HepG2 (cell line): ENCODE data around the gene TTC24. TPM values are rescaled to one million over a fixed set of nuclear protein-coding genes. Genes with fewer than 3 reads are reported as not detected.
A peak's percentile ranks its signal among the peaks of the same experiment; 100 is the strongest.

Experiments
- HNF1A ChIP-seq, 2 experiments: sonication (generic) in 1 of 2; formaldehyde crosslinking in 1 of 2; IDR thresholded peaks; 2 replicates each; pipeline versions ENCODE4 v1.4.0 to v1.6.1; 2016 to 2020; ENCODE audit warnings: borderline replicate concordance in 1 of 2, low read depth in 1 of 2, mild to moderate bottlenecking in 1 of 2, missing genetic modification reagents in 1 of 2
- LRRFIP1 ChIP-seq: sonication (generic); formaldehyde crosslinking; conservative IDR thresholded peaks from 2 replicates; pipeline ENCODE4 v1.4.0; 2020; ENCODE audit warnings: missing genetic modification reagents
- RBM39 ChIP-seq: fragments of 200-400 bp; formaldehyde crosslinking; IDR thresholded peaks from one replicate; pipeline ENCODE4 v1.6.1; 2018; ENCODE audit warnings: antibody characterized with exemption, mild to moderate bottlenecking, low read depth, low read length; ENCODE audit not compliant: poor library complexity, severe bottlenecking
- RFX5 ChIP-seq: IDR thresholded peaks from 2 replicates; pipeline ENCODE4 v1.6.1; 2011; ENCODE audit warnings: low read depth, low read length, improper control_type of control experiment
- XBP1 ChIP-seq: sonication (generic); formaldehyde crosslinking; IDR thresholded peaks from 2 replicates; pipeline ENCODE4 v1.5.0; 2020; ENCODE audit warnings: missing genetic modification reagents
- ZBTB46 ChIP-seq: sonication (generic); formaldehyde crosslinking; IDR thresholded peaks from 2 replicates; pipeline ENCODE4 v1.4.0; 2020; ENCODE audit warnings: mild to moderate bottlenecking, missing genetic modification reagents, borderline replicate concordance
- ZNF773 ChIP-seq: sonication (generic); formaldehyde crosslinking; IDR thresholded peaks from 2 replicates; pipeline ENCODE4 v1.4.0; 2020; ENCODE audit warnings: missing genetic modification reagents, borderline replicate concordance
- ZNF777 ChIP-seq: sonication (generic); formaldehyde crosslinking; IDR thresholded peaks from 2 replicates; pipeline ENCODE4 v1.4.0; 2020; ENCODE audit warnings: missing genetic modification reagents
- polyA plus RNA-seq, 8 experiments: library from polyadenylated mRNA; depleted of rRNA in 3 of 8; stranded (reverse) in 7 of 8; unstranded in 1 of 8; fragments of >200 nt; fragmentation: Illumina TruSeq in 4 of 8; extraction: Trizol in 4 of 8; gene quantifications; 2 replicates each; pipeline versions ENCODE4 v1.2.1 to v1.2.3, GENCODE V29; 2011 to 2016; ENCODE audit warnings: low read depth in 4 of 8, missing spikeins in 1 of 8, mixed read lengths in 1 of 8; ENCODE audit not compliant: insufficient read depth in 1 of 8
- total RNA-seq, 5 experiments: library from RNA; depleted of rRNA; stranded (reverse); fragments of >200 nt; fragmentation: Illumina TruSeq; extraction: Trizol; gene quantifications; 2 replicates each; pipeline ENCODE4 v1.2.3, GENCODE V29; 2016; ENCODE audit warnings: low read depth in 1 of 5
- TF ChIP-seq, protein P1 (sequence below): sonication (generic); formaldehyde crosslinking; conservative IDR thresholded peaks from 2 replicates; pipeline ENCODE4 v1.4.0; 2020; ENCODE audit warnings: mild to moderate bottlenecking, missing genetic modification reagents, moderate library complexity
- TF ChIP-seq, protein P2 (sequence below): sonication (generic); formaldehyde crosslinking; IDR thresholded peaks from 2 replicates; pipeline ENCODE4 v1.8.1; 2022; ENCODE audit warnings: low read depth, mild to moderate bottlenecking, missing genetic modification reagents

TTC24 gene
- total and polyA plus RNA-seq, 2 of the 13 experiments (the other 11 are each of a cell fraction or from before 2014, with no cell fraction given), result 0.13 to 0.18 TPM

DNA sequence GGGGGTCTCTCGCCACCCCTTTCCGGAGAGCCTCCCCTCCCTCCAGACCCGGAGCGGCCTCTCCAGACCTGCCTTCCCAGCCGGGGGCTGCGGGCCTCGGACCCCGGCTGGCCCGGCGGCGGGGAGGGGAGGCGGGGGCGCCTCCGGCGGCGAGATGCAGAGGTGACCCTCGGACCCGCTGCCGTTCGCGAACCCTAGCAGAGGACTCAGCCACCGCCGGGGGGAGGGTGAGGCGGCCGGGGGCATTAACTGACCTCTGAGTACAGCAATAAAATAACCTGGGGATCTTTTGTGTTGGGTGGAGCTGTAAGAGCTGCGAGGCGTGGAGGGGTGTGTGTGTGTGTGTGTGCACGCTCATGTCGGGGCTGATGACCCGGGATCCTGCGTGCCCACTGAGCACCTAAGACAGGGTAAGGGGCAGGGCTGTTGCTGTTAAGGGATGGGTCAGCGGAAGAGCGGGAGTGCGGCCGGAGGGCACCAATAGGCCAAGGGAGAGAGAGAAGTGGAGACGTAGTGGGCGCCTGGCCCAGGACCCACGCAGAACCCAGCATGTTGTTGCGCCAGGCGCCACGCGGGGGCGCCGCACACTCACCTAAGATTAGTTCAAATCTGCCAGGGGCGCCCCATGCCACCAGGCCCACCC lies 46.0 kb downstream of the TTC24 start (continued):
- TF ChIP-seq HNF1A (IDR thresholded peaks at IDR 0.05; ENCODE audit: low read depth), result no peak
- TF ChIP-seq HNF1A (CRISPR knock-in tag; IDR thresholded peaks at IDR 0.05; ENCODE audit: borderline replicate concordance), result no peak
- TF ChIP-seq, protein P1, sequence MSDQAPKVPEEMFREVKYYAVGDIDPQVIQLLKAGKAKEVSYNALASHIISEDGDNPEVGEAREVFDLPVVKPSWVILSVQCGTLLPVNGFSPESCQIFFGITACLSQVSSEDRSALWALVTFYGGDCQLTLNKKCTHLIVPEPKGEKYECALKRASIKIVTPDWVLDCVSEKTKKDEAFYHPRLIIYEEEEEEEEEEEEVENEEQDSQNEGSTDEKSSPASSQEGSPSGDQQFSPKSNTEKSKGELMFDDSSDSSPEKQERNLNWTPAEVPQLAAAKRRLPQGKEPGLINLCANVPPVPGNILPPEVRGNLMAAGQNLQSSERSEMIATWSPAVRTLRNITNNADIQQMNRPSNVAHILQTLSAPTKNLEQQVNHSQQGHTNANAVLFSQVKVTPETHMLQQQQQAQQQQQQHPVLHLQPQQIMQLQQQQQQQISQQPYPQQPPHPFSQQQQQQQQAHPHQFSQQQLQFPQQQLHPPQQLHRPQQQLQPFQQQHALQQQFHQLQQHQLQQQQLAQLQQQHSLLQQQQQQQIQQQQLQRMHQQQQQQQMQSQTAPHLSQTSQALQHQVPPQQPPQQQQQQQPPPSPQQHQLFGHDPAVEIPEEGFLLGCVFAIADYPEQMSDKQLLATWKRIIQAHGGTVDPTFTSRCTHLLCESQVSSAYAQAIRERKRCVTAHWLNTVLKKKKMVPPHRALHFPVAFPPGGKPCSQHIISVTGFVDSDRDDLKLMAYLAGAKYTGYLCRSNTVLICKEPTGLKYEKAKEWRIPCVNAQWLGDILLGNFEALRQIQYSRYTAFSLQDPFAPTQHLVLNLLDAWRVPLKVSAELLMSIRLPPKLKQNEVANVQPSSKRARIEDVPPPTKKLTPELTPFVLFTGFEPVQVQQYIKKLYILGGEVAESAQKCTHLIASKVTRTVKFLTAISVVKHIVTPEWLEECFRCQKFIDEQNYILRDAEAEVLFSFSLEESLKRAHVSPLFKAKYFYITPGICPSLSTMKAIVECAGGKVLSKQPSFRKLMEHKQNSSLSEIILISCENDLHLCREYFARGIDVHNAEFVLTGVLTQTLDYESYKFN (CRISPR knock-in tag), result no peak; the same call in 1 of the 2 replicates
- TF ChIP-seq RBM39, result peak; percentile 19
- no peak for TF ChIP-seq ZNF773 (CRISPR knock-in tag)
- no peak for TF ChIP-seq RFX5
- TF ChIP-seq XBP1 (CRISPR knock-in tag), result no peak
- TF ChIP-seq ZNF777, result no peak; the same call in 1 of the 2 replicates
- TF ChIP-seq ZBTB46 (CRISPR knock-in tag), result no peak
- TF ChIP-seq, protein P2, sequence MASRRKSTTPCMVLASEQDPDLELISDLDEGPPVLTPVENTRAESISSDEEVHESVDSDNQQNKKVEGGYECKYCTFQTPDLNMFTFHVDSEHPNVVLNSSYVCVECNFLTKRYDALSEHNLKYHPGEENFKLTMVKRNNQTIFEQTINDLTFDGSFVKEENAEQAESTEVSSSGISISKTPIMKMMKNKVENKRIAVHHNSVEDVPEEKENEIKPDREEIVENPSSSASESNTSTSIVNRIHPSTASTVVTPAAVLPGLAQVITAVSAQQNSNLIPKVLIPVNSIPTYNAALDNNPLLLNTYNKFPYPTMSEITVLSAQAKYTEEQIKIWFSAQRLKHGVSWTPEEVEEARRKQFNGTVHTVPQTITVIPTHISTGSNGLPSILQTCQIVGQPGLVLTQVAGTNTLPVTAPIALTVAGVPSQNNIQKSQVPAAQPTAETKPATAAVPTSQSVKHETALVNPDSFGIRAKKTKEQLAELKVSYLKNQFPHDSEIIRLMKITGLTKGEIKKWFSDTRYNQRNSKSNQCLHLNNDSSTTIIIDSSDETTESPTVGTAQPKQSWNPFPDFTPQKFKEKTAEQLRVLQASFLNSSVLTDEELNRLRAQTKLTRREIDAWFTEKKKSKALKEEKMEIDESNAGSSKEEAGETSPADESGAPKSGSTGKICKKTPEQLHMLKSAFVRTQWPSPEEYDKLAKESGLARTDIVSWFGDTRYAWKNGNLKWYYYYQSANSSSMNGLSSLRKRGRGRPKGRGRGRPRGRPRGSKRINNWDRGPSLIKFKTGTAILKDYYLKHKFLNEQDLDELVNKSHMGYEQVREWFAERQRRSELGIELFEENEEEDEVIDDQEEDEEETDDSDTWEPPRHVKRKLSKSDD, result no peak
- TF ChIP-seq LRRFIP1 (CRISPR knock-in tag), result no peak
